H1 (cell line): ENCODE data around the gene GALK1. TPM values are rescaled to one million over a fixed set of nuclear protein-coding genes. Genes with fewer than 3 reads are reported as not detected.

Experiments
- EZH2 ChIP-seq: fragments of 200-600 bp; sonication (generic); IDR thresholded peaks from 2 replicates; pipeline ENCODE4 v1.7.1; 2012; ENCODE audit warnings: low read depth, mild to moderate bottlenecking, moderate library complexity, low read length, inconsistent platforms; ENCODE audit not compliant: severe bottlenecking
- HDAC2 ChIP-seq, 2 experiments: fragments of 300-600 bp in 1 of 2; sonication (generic) in 1 of 2; IDR thresholded peaks; 2 replicates each; pipeline ENCODE4 v1.6.1; 2011 to 2012; ENCODE audit warnings: low read depth in 2 of 2, low read length in 2 of 2, mild to moderate bottlenecking in 2 of 2, moderate library complexity in 2 of 2, borderline replicate concordance in 1 of 2, inconsistent platforms in 1 of 2
- RXRA ChIP-seq: IDR thresholded peaks from 2 replicates; pipeline ENCODE4 v1.6.1; 2011; ENCODE audit warnings: low read depth, mild to moderate bottlenecking, low read length, moderate library complexity; ENCODE audit not compliant: insufficient read depth
- SP4 ChIP-seq: IDR thresholded peaks from 2 replicates; pipeline ENCODE4 v1.6.1; 2012; ENCODE audit warnings: low read length, inconsistent platforms
- SUZ12 ChIP-seq: fragments of 200-600 bp; sonication (generic); IDR thresholded peaks from 2 replicates; pipeline ENCODE4 v1.6.1; 2012; ENCODE audit warnings: mild to moderate bottlenecking, inconsistent platforms, low read length, moderate library complexity, mixed read lengths
- TCF12 ChIP-seq: IDR thresholded peaks from 2 replicates; pipeline ENCODE4 v1.6.1; 2011; ENCODE audit warnings: low read depth, mild to moderate bottlenecking, low read length
- TEAD4 ChIP-seq: IDR thresholded peaks from 2 replicates; pipeline ENCODE4 v1.6.1; 2012; ENCODE audit warnings: low read depth, low read length, inconsistent platforms, mixed read lengths
- polyA plus RNA-seq, 7 experiments: library from polyadenylated mRNA; depleted of rRNA in 3 of 7; stranded (reverse) in 5 of 7; unstranded in 2 of 7; fragments of >200 nt in 5 of 7; fragments of 200-250 nt in 2 of 7; gene quantifications; 1 replicate in 5 of 7; 2 replicates in 1 of 7; 4 replicates in 1 of 7; pipeline versions ENCODE4 v1.2.1 to v1.2.3, GENCODE V29; 2011 to 2013; ENCODE audit warnings: missing spikeins in 2 of 7, mixed read lengths in 2 of 7
- total RNA-seq: library from RNA; stranded (reverse); fragmentation: NEBNext Ultra II Directional; extraction: Animal tissue kit (Norgen Biotek cat#: 25700); gene quantifications from 2 replicates; pipeline ENCODE4 v1.2.1, GENCODE V29; 2021
- TF ChIP-seq, protein P1 (sequence below): fragments of 300-600 bp; sonication (generic); IDR thresholded peaks from 2 replicates; pipeline ENCODE4 v1.7.1; 2012; ENCODE audit warnings: low read length, moderate library complexity, mild to moderate bottlenecking, inconsistent platforms; ENCODE audit not compliant: insufficient replicate concordance
- TF ChIP-seq, protein P2 (sequence below): IDR thresholded peaks from 2 replicates; pipeline ENCODE4 v1.6.1; 2012; ENCODE audit warnings: inconsistent platforms

GALK1 gene
- total and polyA plus RNA-seq, 2 of the 8 experiments (the other 6 are each of a cell fraction or from before 2014, with no cell fraction given) = 34.1 to 47.9 TPM

DNA sequence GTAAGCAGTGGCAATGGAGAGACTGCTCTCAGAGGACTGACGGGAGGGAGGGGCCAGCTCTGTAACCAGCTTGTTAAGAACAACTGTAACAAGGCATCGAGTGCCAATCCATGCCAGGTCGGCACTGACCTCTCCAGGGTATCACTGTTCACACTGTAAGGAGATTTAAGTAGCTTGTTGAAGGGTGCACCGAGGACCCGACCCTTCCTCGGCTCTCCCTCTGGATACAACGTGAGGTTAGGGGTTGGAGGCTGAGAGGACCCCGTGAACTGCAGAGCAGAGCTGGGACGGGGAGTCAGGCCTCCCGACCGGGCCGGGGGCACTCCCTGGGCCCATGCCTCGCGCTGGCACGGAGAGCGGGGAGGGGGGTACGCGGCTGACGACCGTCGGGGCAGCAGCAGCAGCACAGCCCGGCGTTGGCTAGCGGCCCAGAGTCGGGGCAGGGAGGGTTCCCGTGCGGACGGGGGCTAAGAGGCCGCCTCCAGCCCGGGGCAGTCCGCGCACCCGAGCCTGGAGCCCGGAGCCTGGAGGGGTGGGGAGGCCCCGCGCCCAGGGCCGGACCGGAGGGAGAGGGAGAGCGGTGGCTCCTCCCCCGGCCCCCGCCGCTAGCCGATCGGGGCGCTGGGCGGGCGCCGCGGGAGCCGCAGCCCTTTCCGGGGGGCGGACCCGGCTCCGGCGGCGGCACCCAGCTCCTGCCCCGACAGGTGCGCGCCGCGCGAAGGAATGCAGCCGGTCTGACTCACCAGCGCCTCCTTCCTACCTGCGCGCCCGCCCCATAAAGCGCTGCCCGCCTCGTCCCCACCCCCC, 44.1 kb downstream of the GALK1 start, which contains the start of gene ITGB4 (continued):
- TF ChIP-seq, protein P1, sequence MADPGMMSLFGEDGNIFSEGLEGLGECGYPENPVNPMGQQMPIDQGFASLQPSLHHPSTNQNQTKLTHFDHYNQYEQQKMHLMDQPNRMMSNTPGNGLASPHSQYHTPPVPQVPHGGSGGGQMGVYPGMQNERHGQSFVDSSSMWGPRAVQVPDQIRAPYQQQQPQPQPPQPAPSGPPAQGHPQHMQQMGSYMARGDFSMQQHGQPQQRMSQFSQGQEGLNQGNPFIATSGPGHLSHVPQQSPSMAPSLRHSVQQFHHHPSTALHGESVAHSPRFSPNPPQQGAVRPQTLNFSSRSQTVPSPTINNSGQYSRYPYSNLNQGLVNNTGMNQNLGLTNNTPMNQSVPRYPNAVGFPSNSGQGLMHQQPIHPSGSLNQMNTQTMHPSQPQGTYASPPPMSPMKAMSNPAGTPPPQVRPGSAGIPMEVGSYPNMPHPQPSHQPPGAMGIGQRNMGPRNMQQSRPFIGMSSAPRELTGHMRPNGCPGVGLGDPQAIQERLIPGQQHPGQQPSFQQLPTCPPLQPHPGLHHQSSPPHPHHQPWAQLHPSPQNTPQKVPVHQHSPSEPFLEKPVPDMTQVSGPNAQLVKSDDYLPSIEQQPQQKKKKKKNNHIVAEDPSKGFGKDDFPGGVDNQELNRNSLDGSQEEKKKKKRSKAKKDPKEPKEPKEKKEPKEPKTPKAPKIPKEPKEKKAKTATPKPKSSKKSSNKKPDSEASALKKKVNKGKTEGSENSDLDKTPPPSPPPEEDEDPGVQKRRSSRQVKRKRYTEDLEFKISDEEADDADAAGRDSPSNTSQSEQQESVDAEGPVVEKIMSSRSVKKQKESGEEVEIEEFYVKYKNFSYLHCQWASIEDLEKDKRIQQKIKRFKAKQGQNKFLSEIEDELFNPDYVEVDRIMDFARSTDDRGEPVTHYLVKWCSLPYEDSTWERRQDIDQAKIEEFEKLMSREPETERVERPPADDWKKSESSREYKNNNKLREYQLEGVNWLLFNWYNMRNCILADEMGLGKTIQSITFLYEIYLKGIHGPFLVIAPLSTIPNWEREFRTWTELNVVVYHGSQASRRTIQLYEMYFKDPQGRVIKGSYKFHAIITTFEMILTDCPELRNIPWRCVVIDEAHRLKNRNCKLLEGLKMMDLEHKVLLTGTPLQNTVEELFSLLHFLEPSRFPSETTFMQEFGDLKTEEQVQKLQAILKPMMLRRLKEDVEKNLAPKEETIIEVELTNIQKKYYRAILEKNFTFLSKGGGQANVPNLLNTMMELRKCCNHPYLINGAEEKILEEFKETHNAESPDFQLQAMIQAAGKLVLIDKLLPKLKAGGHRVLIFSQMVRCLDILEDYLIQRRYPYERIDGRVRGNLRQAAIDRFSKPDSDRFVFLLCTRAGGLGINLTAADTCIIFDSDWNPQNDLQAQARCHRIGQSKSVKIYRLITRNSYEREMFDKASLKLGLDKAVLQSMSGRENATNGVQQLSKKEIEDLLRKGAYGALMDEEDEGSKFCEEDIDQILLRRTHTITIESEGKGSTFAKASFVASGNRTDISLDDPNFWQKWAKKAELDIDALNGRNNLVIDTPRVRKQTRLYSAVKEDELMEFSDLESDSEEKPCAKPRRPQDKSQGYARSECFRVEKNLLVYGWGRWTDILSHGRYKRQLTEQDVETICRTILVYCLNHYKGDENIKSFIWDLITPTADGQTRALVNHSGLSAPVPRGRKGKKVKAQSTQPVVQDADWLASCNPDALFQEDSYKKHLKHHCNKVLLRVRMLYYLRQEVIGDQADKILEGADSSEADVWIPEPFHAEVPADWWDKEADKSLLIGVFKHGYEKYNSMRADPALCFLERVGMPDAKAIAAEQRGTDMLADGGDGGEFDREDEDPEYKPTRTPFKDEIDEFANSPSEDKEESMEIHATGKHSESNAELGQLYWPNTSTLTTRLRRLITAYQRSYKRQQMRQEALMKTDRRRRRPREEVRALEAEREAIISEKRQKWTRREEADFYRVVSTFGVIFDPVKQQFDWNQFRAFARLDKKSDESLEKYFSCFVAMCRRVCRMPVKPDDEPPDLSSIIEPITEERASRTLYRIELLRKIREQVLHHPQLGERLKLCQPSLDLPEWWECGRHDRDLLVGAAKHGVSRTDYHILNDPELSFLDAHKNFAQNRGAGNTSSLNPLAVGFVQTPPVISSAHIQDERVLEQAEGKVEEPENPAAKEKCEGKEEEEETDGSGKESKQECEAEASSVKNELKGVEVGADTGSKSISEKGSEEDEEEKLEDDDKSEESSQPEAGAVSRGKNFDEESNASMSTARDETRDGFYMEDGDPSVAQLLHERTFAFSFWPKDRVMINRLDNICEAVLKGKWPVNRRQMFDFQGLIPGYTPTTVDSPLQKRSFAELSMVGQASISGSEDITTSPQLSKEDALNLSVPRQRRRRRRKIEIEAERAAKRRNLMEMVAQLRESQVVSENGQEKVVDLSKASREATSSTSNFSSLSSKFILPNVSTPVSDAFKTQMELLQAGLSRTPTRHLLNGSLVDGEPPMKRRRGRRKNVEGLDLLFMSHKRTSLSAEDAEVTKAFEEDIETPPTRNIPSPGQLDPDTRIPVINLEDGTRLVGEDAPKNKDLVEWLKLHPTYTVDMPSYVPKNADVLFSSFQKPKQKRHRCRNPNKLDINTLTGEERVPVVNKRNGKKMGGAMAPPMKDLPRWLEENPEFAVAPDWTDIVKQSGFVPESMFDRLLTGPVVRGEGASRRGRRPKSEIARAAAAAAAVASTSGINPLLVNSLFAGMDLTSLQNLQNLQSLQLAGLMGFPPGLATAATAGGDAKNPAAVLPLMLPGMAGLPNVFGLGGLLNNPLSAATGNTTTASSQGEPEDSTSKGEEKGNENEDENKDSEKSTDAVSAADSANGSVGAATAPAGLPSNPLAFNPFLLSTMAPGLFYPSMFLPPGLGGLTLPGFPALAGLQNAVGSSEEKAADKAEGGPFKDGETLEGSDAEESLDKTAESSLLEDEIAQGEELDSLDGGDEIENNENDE = no peak
- TF ChIP-seq, protein P2, sequence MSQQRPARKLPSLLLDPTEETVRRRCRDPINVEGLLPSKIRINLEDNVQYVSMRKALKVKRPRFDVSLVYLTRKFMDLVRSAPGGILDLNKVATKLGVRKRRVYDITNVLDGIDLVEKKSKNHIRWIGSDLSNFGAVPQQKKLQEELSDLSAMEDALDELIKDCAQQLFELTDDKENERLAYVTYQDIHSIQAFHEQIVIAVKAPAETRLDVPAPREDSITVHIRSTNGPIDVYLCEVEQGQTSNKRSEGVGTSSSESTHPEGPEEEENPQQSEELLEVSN = no peak
- TF ChIP-seq EZH2 = no peak
- TF ChIP-seq TEAD4 = peak; percentile 77; the same call in 1 of the 2 replicates
- no peak for TF ChIP-seq SUZ12
- no peak for TF ChIP-seq SP4
- TF ChIP-seq TCF12 = 0 out of 2 replicates have a peak, but pooled peaks have one; percentile 34
- no peak for TF ChIP-seq RXRA
- no peak for TF ChIP-seq HDAC2 (IDR thresholded peaks at IDR 0.05; ENCODE audit: borderline replicate concordance in 1 of 2, low read depth in 2 of 2, low read length in 2 of 2)
